Osteoblast (primary cell): ENCODE results near the gene NCOA1. TPM values are rescaled to one million over a fixed set of nuclear protein-coding genes. Genes with fewer than 3 reads are reported as not detected.

Experiments
- DNase-seq: peaks from one replicate; pipeline ENCODE4 v3.0.0; 2011; ENCODE audit warnings: low spot score, mixed read lengths; ENCODE audit not compliant: insufficient read length; ENCODE audit errors: missing footprints
- H2AFZ ChIP-seq: 2 replicates; pipeline ENCODE4 v1.6.0; 2011; ENCODE audit warnings: mild to moderate bottlenecking, low read length
- H3K27ac ChIP-seq: 2 replicates; pipeline ENCODE4 v1.5.1; 2011; ENCODE audit warnings: mild to moderate bottlenecking, low read depth, low read length, moderate library complexity
- H3K27me3 ChIP-seq: 2 replicates; pipeline ENCODE4 v1.6.0; 2012; ENCODE audit warnings: mild to moderate bottlenecking, control low read depth, inconsistent platforms, low read length, moderate library complexity; ENCODE audit not compliant: insufficient read depth
- H3K36me3 ChIP-seq: 2 replicates; pipeline ENCODE4 v1.5.1; 2011; ENCODE audit warnings: mild to moderate bottlenecking, low read length, control low read depth, moderate library complexity; ENCODE audit not compliant: insufficient read depth
- H3K4me1 ChIP-seq: 2 replicates; pipeline ENCODE4 v1.5.1; 2011; ENCODE audit warnings: mild to moderate bottlenecking, low read length, control low read depth, moderate library complexity; ENCODE audit not compliant: insufficient read depth
- H3K4me2 ChIP-seq: 2 replicates; pipeline ENCODE4 v1.6.0; 2011; ENCODE audit warnings: mild to moderate bottlenecking, low read length; ENCODE audit not compliant: insufficient read depth
- H3K4me3 ChIP-seq: fragments of 200-600 bp; sonication (generic); 3 replicates; pipeline ENCODE4 v1.5.1; 2012; ENCODE audit warnings: mild to moderate bottlenecking, low read length, inconsistent platforms; ENCODE audit not compliant: insufficient read depth
- H3K79me2 ChIP-seq: 2 replicates; pipeline ENCODE4 v1.6.0; 2012; ENCODE audit warnings: mild to moderate bottlenecking, low read length, control low read depth, inconsistent platforms; ENCODE audit not compliant: insufficient read depth
- H3K9me3 ChIP-seq: 2 replicates; pipeline ENCODE4 v1.5.1; 2011; ENCODE audit warnings: low read depth, low read length, control low read depth
- H4K20me1 ChIP-seq: 2 replicates; pipeline ENCODE4 v1.6.0; 2012; ENCODE audit warnings: mild to moderate bottlenecking, low read length, control low read depth; ENCODE audit not compliant: insufficient read depth
- CTCF ChIP-seq: IDR thresholded peaks from 2 replicates; pipeline ENCODE4 v1.5.1; 2011; ENCODE audit warnings: mild to moderate bottlenecking, low read depth, low read length, moderate library complexity; ENCODE audit errors: extremely low read depth
- total RNA-seq: library from RNA; depleted of rRNA; stranded (reverse); fragments of >200 nt; gene quantifications from 2 replicates; pipeline ENCODE4 v1.2.3, GENCODE V29; 2012

Gene NCOA1
- total RNA-seq, 1 donor, result 23.2 TPM

GRCh38 chr2:24734741-24735140 is 243.7 kb downstream of the NCOA1 start:
- Histone ChIP-seq H3K27ac (no peak overlapping the region), H3K4me2 (no peak overlapping the region), H4K20me1 (no peaks in the 10 kb centered on the region), H3K27me3 (no peaks in the 10 kb centered on the region), H3K79me2 (no peaks in the 10 kb centered on the region), H3K4me1 (peaks cover 17% of the 10 kb centered on the region), H3K36me3 (no peaks in the 10 kb centered on the region), H3K4me3 (no peak overlapping the region), H3K9me3 (no peaks in the 10 kb centered on the region), H2AFZ (no peak overlapping the region)
- no peak for DNase-seq
- TF ChIP-seq CTCF, result no peak

GRCh38 chr2:24739354-24740025 is 248.4 kb downstream of the NCOA1 start:
- no peak for DNase-seq
- no peak overlapping the region for H2AFZ ChIP-seq
- TF ChIP-seq CTCF, result no peak
- H3K79me2 ChIP-seq, result no peaks in the 10 kb centered on the region
- no peaks in the 10 kb centered on the region for H3K9me3 ChIP-seq
- no peak overlapping the region for H3K4me2 ChIP-seq
- no peaks in the 10 kb centered on the region for H3K27me3 ChIP-seq
- no peaks in the 10 kb centered on the region for H3K36me3 ChIP-seq
- no peak overlapping the region for H3K4me3 ChIP-seq
- H4K20me1 ChIP-seq, result no peaks in the 10 kb centered on the region
- no peaks in the 10 kb centered on the region for H3K4me1 ChIP-seq
- H3K27ac ChIP-seq, result no peak overlapping the region

- DNase-seq, result no peak
- Histone ChIP-seq H2AFZ (no peak overlapping the region), H3K4me1 (no peaks in the 10 kb centered on the region), H3K27me3 (no peaks in the 10 kb centered on the region), H3K4me3 (no peak overlapping the region), H3K36me3 (no peaks in the 10 kb centered on the region), H3K27ac (no peak overlapping the region), H3K79me2 (no peaks in the 10 kb centered on the region), H4K20me1 (no peaks in the 10 kb centered on the region), H3K4me2 (no peak overlapping the region), H3K9me3 (no peaks in the 10 kb centered on the region)
- no peak for TF ChIP-seq CTCF
Observed at GRCh38 chr2:24740142-24740541, 249.1 kb downstream of the NCOA1 start.

- no peak for DNase-seq
- H3K4me3 ChIP-seq, result no peak overlapping the region
- TF ChIP-seq CTCF, result no peak
Observed at GRCh38 chr2:24742730-24743129, 251.7 kb downstream of the NCOA1 start.

More at GRCh38 chr2:24742730-24743129, 251.7 kb downstream of the NCOA1 start:
- H3K9me3 ChIP-seq, result no peaks in the 10 kb centered on the region
- no peak overlapping the region for H3K4me2 ChIP-seq
- no peaks in the 10 kb centered on the region for H3K36me3 ChIP-seq
- H3K4me1 ChIP-seq, result no peaks in the 10 kb centered on the region
- no peaks in the 10 kb centered on the region for H3K27me3 ChIP-seq
- H4K20me1 ChIP-seq, result no peaks in the 10 kb centered on the region
- H2AFZ ChIP-seq, result no peak overlapping the region
- no peaks in the 10 kb centered on the region for H3K79me2 ChIP-seq
- H3K27ac ChIP-seq, result no peak overlapping the region
